K562 (cell line): ENCODE measurements around the gene LAMC1. TPM values are rescaled to one million over a fixed set of nuclear protein-coding genes. Genes with fewer than 3 reads are reported as not detected.

Experiments used
- ATAC-seq: fragments of 200-7000 bp; cut with Tn5 transposase; 3 replicates; pipeline ENCODE4 v1.9.1; 2020; ENCODE audit warnings: moderate library complexity
- BruUV-seq: library from RNA; stranded (reverse); fragments of 400-500 nt; replicated peaks from 2 replicates; lab custom pipeline; 2021; lab: Mats Ljungman, UMichigan
- CTCF ChIA-PET: fragments of 300-600 bp; formaldehyde crosslinking; extraction: SDS; loops from one replicate; lab custom pipeline; 2021; ENCODE audit warnings: low intra/inter-chr PET ratio; lab: Yijun Ruan, JAX
- POLR2A ChIA-PET: fragments of 300-600, 350-650 bp; sonication (Branson Sonifier 250); formaldehyde crosslinking; extraction: SDS; loops from one replicate; lab custom pipeline; 2021; ENCODE audit warnings: antibody characterized with exemption, inconsistent platforms; lab: Yijun Ruan, JAX
- DNase-seq, 4 experiments: peaks; one replicate each; pipeline versions ENCODE4 v3.0.0 to v3.0.0-alpha.2; 2011 to 2018; ENCODE audit warnings: low spot score in 3 of 4, mixed read lengths in 3 of 4; ENCODE audit errors: extremely low read depth in 1 of 4
- FAIRE-seq: peaks from 2 replicates; lab custom pipeline; 2011; peaks lifted over from hg19 to GRCh38; lab: Jason Lieb, UNC
- H2AFZ ChIP-seq: 2 replicates; pipeline ENCODE4 v1.6.0; 2011; ENCODE audit warnings: low read depth, low read length, control low read depth, inconsistent platforms
- H3K27ac ChIP-seq: fragments of 200-600 bp; 3 replicates; pipeline ENCODE4 v1.8.0; 2011; ENCODE audit warnings: low read depth, mild to moderate bottlenecking, control low read depth, inconsistent platforms, low read length, moderate library complexity, mixed read lengths; ENCODE audit errors: extremely low read depth
- H3K27me3 ChIP-seq, 2 experiments: fragments of 300-600 bp in 1 of 2; 2 replicates in 1 of 2; 3 replicates in 1 of 2; pipeline versions ENCODE4 v1.6.0 to v1.8.0; 2011; ENCODE audit warnings: inconsistent platforms in 2 of 2, low read length in 2 of 2, mild to moderate bottlenecking in 1 of 2, mixed read lengths in 1 of 2, moderate library complexity in 1 of 2; ENCODE audit not compliant: control insufficient read depth in 2 of 2, insufficient read depth in 2 of 2
- H3K36me3 ChIP-seq: fragments of 300-600 bp; 3 replicates; pipeline ENCODE4 v1.8.0; 2011; ENCODE audit warnings: mild to moderate bottlenecking, low read length, inconsistent platforms; ENCODE audit not compliant: control insufficient read depth, insufficient read depth
- H3K4me1 ChIP-seq, 2 experiments: fragments of 200-600 bp in 1 of 2; replicated peaks in 1 of 2; 2 replicates in 1 of 2; 3 replicates in 1 of 2; pipeline versions ENCODE4 v1.5.1 to v1.8.0; 2011; ENCODE audit warnings: inconsistent platforms in 2 of 2, low read length in 2 of 2, mild to moderate bottlenecking in 1 of 2, mixed read lengths in 1 of 2, moderate library complexity in 1 of 2; ENCODE audit not compliant: control insufficient read depth in 2 of 2, insufficient read depth in 2 of 2
- H3K4me2 ChIP-seq: 2 replicates; pipeline ENCODE4 v1.6.1; 2011; ENCODE audit warnings: low read length, control low read depth, inconsistent platforms, mixed read lengths; ENCODE audit not compliant: insufficient read depth
- H3K4me3 ChIP-seq: fragments of 200-600 bp; sonication (generic), shearing (Covaris generic); 2 replicates; pipeline ENCODE4 v1.5.1; 2016; ENCODE audit warnings: control low read depth, inconsistent platforms
- H3K79me2 ChIP-seq: fragments of 200-600 bp; 3 replicates; pipeline ENCODE4 v1.8.0; 2011; ENCODE audit warnings: low read length, inconsistent platforms; ENCODE audit not compliant: control insufficient read depth, insufficient read depth
- H3K9ac ChIP-seq, 2 experiments: 2 replicates each; pipeline versions ENCODE4 v1.6.0 to v1.6.1; 2011; ENCODE audit warnings: low read depth in 2 of 2, low read length in 2 of 2, control low read depth in 1 of 2, inconsistent platforms in 1 of 2, mild to moderate bottlenecking in 1 of 2, mixed read lengths in 1 of 2; ENCODE audit not compliant: insufficient read depth in 1 of 2
- H3K9me1 ChIP-seq: one replicate; pipeline ENCODE4 v1.6.0; 2011; ENCODE audit warnings: inconsistent platforms, mild to moderate bottlenecking, low read length, moderate library complexity; ENCODE audit not compliant: control insufficient read depth, insufficient read depth
- H3K9me3 ChIP-seq: replicated peaks from 2 replicates; pipeline ENCODE4 v1.5.1; 2011; ENCODE audit warnings: low read depth, low read length, inconsistent platforms; ENCODE audit not compliant: control insufficient read depth, insufficient read depth
- H4K20me1 ChIP-seq: replicated peaks from 2 replicates; pipeline ENCODE4 v1.6.1; 2011; ENCODE audit warnings: low read length, inconsistent platforms, mixed read lengths; ENCODE audit not compliant: control insufficient read depth, insufficient read depth
- MAFG ChIP-seq: fragments of 450-650 bp; conservative IDR thresholded peaks from 2 replicates; pipeline ENCODE4 v1.6.1; 2016; ENCODE audit warnings: missing genetic modification characterization, missing compliant biosample characterization
- ZNF140 ChIP-seq: fragments of 250-450 bp; sonication (Bioruptor Pico); IDR thresholded peaks from 2 replicates; pipeline ENCODE4 v1.8.0; 2021; ENCODE audit warnings: moderate library complexity, mild to moderate bottlenecking, inconsistent platforms
- WGBS: fragments of 100-300 bp; shearing (Covaris generic); methylation state at CpG from one replicate; pipeline ENCODE4 v1.1.6; 2016; ENCODE audit warnings: low coverage, mixed read lengths; ENCODE audit not compliant: insufficient coverage; ENCODE audit errors: missing lambda C conversion rate; 5-methylcytosine and 5-hydroxymethylcytosine counted together
- in situ Hi-C: fragments of 300-500 bp; cut with MboI; formaldehyde crosslinking; loops from 4 replicates; pipeline ENCODE4 v1.15.0; 2018; ENCODE audit warnings: inconsistent platforms, mixed read lengths
- intact Hi-C: fragments of 100-400 bp; cut with micrococcal nuclease; formaldehyde crosslinking; loops from 2 replicates; pipeline ENCODE4 v1.14.2; 2022
- polyA plus RNA-seq, 8 experiments: library from polyadenylated mRNA; depleted of rRNA in 4 of 8; stranded (reverse) in 5 of 8; unstranded in 3 of 8; fragments of >200 nt; fragmentation: Nextera tagmentation in 2 of 8; fragmentation: Illumina TruSeq in 1 of 8; extraction: Ambion mirVana in 2 of 8; extraction: Trizol in 1 of 8; gene quantifications; 2 replicates each; pipeline versions ENCODE4 v1.2.1 to v1.2.3, GENCODE V29; 2011 to 2014; ENCODE audit warnings: inconsistent platforms in 1 of 8, missing spikeins in 1 of 8
- total RNA-seq, 7 experiments: library from RNA; depleted of rRNA in 6 of 7; stranded (reverse); fragments of >200 nt in 6 of 7; fragmentation: Illumina TruSeq in 2 of 7; extraction: Trizol in 2 of 7; gene quantifications; 2 replicates each; pipeline versions ENCODE4 v1.2.1 to v1.2.3, GENCODE V29; 2011 to 2021; ENCODE audit warnings: low replicate concordance in 1 of 7
- TF ChIP-seq, protein P1 (sequence below): fragments of 250-450 bp; sonication (Bioruptor Pico); IDR thresholded peaks from 2 replicates; pipeline ENCODE4 v1.5.0; 2021
- TF ChIP-seq, protein P2 (sequence below): fragments of 250-450 bp; sonication (Bioruptor Pico); IDR thresholded peaks from 2 replicates; pipeline ENCODE4 v1.8.0; 2021; ENCODE audit warnings: moderate library complexity, mild to moderate bottlenecking, inconsistent platforms
- TF ChIP-seq, protein P3 (sequence below): fragments of 450-650 bp; IDR thresholded peaks from 2 replicates; pipeline ENCODE4 v1.6.1; 2016; ENCODE audit warnings: mild to moderate bottlenecking

Gene LAMC1
- total and polyA plus RNA-seq, 9 of the 15 experiments (the other 6 are each of a cell fraction or from before 2014, with no cell fraction given) = 0.07 to 0.71 (median 0.13) TPM; not detected in 2

DNA sequence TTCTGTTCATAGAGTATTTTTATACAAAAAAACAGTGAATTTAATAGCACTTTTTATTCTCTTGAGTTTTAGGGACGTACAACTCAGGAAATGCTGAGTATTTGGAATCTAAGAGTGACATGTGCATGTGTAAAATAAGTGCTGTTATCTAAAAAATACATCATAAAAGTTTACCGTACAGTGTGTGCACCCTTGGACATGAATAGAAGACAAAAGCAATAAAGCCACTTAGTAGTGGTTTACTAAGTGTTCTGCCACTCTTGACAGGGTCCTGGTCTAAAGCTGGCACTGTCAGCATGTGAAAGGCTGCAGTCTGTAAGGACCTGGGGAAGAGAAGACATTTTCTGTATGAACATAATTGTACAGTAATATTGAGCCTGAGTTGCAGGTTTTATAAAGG, 51.0 kb downstream of the LAMC1 start:
- CTCF ChIA-PET = no interaction called here
- Histone ChIP-seq H3K9me1 (no peaks in the 10 kb centered on the region), H3K9me3 (no peaks in the 10 kb centered on the region), H3K9ac (no peak overlapping the region), H3K4me3 (no peak overlapping the region), H4K20me1 (no peaks in the 10 kb centered on the region), H2AFZ (no peak overlapping the region), H3K27ac (no peak overlapping the region), H3K27me3 (peaks cover 0 to 2% of the 10 kb centered on the region in 2 experiments; a peak in 1 of 5 replicates), H3K36me3 (no peaks in the 10 kb centered on the region), H3K4me2 (no peak overlapping the region), H3K79me2 (no peaks in the 10 kb centered on the region), H3K4me1 (no peaks in the 10 kb centered on the region)
- ATAC-seq (no peak), FAIRE-seq (no peak), DNase-seq (no peak)
- in situ Hi-C loops = no loop called here
- TF ChIP-seq, protein P1, sequence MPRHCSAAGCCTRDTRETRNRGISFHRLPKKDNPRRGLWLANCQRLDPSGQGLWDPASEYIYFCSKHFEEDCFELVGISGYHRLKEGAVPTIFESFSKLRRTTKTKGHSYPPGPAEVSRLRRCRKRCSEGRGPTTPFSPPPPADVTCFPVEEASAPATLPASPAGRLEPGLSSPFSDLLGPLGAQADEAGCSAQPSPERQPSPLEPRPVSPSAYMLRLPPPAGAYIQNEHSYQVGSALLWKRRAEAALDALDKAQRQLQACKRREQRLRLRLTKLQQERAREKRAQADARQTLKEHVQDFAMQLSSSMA (CRISPR knock-in tag) = no peak
- TF ChIP-seq ZNF140 (CRISPR knock-in tag) = no peak
- TF ChIP-seq, protein P2, sequence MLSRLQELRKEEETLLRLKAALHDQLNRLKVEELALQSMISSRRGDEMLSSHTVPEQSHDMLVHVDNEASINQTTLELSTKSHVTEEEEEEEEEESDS (CRISPR knock-in tag) = no peak
- TF ChIP-seq, protein P3, sequence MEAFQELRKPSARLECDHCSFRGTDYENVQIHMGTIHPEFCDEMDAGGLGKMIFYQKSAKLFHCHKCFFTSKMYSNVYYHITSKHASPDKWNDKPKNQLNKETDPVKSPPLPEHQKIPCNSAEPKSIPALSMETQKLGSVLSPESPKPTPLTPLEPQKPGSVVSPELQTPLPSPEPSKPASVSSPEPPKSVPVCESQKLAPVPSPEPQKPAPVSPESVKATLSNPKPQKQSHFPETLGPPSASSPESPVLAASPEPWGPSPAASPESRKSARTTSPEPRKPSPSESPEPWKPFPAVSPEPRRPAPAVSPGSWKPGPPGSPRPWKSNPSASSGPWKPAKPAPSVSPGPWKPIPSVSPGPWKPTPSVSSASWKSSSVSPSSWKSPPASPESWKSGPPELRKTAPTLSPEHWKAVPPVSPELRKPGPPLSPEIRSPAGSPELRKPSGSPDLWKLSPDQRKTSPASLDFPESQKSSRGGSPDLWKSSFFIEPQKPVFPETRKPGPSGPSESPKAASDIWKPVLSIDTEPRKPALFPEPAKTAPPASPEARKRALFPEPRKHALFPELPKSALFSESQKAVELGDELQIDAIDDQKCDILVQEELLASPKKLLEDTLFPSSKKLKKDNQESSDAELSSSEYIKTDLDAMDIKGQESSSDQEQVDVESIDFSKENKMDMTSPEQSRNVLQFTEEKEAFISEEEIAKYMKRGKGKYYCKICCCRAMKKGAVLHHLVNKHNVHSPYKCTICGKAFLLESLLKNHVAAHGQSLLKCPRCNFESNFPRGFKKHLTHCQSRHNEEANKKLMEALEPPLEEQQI = no peak
- TF ChIP-seq MAFG (tag) = no peak
- intact Hi-C loops = no loop called here
- no TSS peak for BruUV-seq
- 0% methylated on average over 2 of the region's 2 CpGs for WGBS
- POLR2A ChIA-PET = no interaction called here
